Peyer's patch (tissue), 4 donors: Measurements from ENCODE around the gene IL18R1. TPM values are rescaled to one million over a fixed set of nuclear protein-coding genes. Genes with fewer than 3 reads are reported as not detected.
"Not testable (repeated sequence)": the region's sequence is repeated elsewhere in the genome, so short reads cannot be mapped to it uniquely, and the experiment has no call there.

Experiments used
- DNase-seq, 3 donors: peaks; one replicate each; pipeline ENCODE4 v3.0.0-alpha.2; 2017 to 2019
- H3K27ac ChIP-seq, 4 donors: fragments of 200-600 bp; sonication (generic); one replicate each; pipeline ENCODE4 v1.5.1; 2016 to 2019
- H3K27me3 ChIP-seq, 2 donors: fragments of 200-600 bp; sonication (generic); one replicate each; pipeline ENCODE4 v1.5.1; 2019
- H3K36me3 ChIP-seq, 3 donors: fragments of 200-600 bp; sonication (generic); one replicate each; pipeline ENCODE4 v1.5.1; 2016 to 2019
- H3K4me1 ChIP-seq, 4 donors: fragments of 200-600 bp; sonication (generic); one replicate each; pipeline ENCODE4 v1.5.1; 2016 to 2019
- H3K4me3 ChIP-seq, 4 donors: fragments of 200-600 bp; sonication (generic); 1 replicate in 3 of 4; 2 replicates in 1 of 4; pipeline ENCODE4 v1.5.1; 2016 to 2019; ENCODE audit warnings: mild to moderate bottlenecking in 1 of 4
- H3K9me3 ChIP-seq, 4 donors: fragments of 200-600 bp; sonication (generic); one replicate each; pipeline ENCODE4 v1.5.1; 2016 to 2019; ENCODE audit warnings: mild to moderate bottlenecking in 1 of 4
- POLR2A ChIP-seq, 2 donors: fragments of 450-650 bp; IDR thresholded peaks; one replicate each; pipeline ENCODE4 v1.5.1; 2017; ENCODE audit warnings: antibody characterized with exemption in 2 of 2, mild to moderate bottlenecking in 2 of 2, moderate library complexity in 2 of 2
- total RNA-seq, 4 donors: library from RNA; depleted of rRNA; stranded (reverse); fragments of >200 nt; gene quantifications; one replicate each; pipeline ENCODE4 v1.1.0, GENCODE V29; 2016
- TF ChIP-seq, protein P1 (sequence below), 6 experiments: fragments of 450-650 bp in 4 of 6; fragments of 200-600 bp in 2 of 6; sonication (generic) in 1 of 6; IDR thresholded peaks; one replicate each; pipeline ENCODE4 v1.5.1; 2017 to 2019; ENCODE audit warnings: antibody characterized with exemption in 6 of 6, mild to moderate bottlenecking in 3 of 6, moderate library complexity in 1 of 6

IL18R1 gene
- total RNA-seq, 4 donors from 2014 or later = 3.6 to 20.6 (median 12.9) TPM

DNA sequence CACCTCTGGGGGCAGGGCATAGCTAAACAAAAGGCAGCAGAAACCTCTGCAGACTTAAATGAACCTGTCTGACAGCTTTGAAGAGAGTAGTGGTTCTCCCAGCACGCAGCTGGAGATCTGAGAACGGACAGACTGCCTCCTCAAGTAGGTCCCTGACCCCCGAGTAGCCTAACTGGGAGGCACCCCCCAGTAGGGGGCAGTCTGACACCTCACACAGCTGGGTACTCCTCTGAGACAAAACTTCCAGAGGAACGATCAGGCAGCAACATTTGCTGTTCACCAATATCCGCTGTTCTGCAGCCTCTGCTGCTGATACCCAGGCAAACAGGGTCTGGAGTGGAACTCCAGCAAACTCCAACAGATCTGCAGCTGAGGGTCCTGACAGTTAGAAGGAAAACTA, 30.7 kb upstream of the IL18R1 start:
- H3K4me3 ChIP-seq = not testable (repeated sequence)

DNA sequence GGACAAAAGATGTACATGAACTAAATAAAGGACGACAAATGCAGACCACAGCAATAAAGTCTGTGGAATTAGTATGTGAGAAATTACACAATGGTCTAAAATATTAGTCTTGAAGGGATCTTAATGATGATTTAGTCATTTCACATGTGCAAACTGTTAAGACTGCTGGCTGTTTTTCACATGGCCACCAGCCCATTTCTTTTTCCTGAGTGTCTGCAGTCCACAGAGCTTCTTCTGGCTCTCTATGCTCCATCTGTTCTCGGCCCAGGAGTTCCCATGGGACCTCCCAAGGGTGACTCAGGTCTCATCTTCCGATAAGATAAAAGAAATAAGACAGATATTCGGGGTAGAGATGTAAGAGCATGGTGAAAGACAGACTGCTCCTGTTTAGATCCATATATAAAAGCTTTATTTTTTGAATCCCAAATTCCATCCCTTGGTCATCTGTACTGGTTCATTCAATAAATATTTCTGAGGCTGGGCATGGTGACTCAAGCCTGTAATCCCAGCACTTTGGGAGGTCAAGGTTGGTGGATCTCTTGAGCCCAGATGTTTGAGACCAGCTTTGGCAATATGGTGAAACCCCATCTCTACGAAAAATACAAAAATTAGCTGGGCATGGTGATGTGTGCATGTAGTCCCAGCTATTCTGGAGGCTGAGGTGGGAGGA, 24.1 kb upstream of the IL18R1 start:
- Histone ChIP-seq H3K9me3 (no peaks in the 10 kb centered on the region), H3K27ac (no peak overlapping the region), H3K36me3 (no peaks in the 10 kb centered on the region), H3K4me1 (no peaks in the 10 kb centered on the region), H3K27me3 (no peaks in the 10 kb centered on the region), H3K4me3 (no peak overlapping the region)
- DNase-seq = no peak
- TF ChIP-seq, protein P1, sequence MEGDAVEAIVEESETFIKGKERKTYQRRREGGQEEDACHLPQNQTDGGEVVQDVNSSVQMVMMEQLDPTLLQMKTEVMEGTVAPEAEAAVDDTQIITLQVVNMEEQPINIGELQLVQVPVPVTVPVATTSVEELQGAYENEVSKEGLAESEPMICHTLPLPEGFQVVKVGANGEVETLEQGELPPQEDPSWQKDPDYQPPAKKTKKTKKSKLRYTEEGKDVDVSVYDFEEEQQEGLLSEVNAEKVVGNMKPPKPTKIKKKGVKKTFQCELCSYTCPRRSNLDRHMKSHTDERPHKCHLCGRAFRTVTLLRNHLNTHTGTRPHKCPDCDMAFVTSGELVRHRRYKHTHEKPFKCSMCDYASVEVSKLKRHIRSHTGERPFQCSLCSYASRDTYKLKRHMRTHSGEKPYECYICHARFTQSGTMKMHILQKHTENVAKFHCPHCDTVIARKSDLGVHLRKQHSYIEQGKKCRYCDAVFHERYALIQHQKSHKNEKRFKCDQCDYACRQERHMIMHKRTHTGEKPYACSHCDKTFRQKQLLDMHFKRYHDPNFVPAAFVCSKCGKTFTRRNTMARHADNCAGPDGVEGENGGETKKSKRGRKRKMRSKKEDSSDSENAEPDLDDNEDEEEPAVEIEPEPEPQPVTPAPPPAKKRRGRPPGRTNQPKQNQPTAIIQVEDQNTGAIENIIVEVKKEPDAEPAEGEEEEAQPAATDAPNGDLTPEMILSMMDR (IDR thresholded peaks at IDR 0.05) = no peak
- TF ChIP-seq POLR2A (IDR thresholded peaks at IDR 0.05) = no peak

More for the DNA sequence above, 30.7 kb upstream of the IL18R1 start:
- TF ChIP-seq, protein P1 (IDR thresholded peaks at IDR 0.05) = peak in 1 of 6 experiments; percentile 5
- not testable (repeated sequence) for H3K27ac ChIP-seq, H3K9me3 ChIP-seq, H3K36me3 ChIP-seq, H3K4me1 ChIP-seq, H3K27me3 ChIP-seq
- DNase-seq = peak in 1 of 3 donors; percentile 61

DNA sequence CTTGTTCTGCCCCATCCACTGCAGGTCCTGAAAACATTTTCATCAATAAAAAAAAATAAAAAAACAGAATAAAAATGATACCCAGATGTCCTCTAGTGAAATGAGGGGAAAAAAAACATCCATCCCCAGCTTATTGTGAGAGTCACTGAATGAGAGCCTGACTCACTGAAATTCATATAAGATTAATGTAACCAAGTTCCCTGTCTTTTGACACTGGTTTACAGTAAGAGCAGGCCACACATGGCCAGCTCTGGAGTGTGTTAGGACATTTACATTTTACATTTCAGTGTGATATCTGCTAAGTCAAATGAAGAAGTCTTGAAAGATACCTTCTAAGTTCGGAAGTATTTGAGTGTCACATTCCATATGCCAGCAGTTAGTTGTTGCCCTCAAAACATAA, 21.1 kb upstream of the IL18R1 start:
- H3K36me3 ChIP-seq = no peaks in the 10 kb centered on the region
- H3K27ac ChIP-seq = no peak overlapping the region
- H3K9me3 ChIP-seq = no peaks in the 10 kb centered on the region
- H3K27me3 ChIP-seq = no peaks in the 10 kb centered on the region
- TF ChIP-seq, protein P1 (IDR thresholded peaks at IDR 0.05) = no peak
- TF ChIP-seq POLR2A (IDR thresholded peaks at IDR 0.05) = no peak
- no peak for DNase-seq
- H3K4me1 ChIP-seq = no peaks in the 10 kb centered on the region
- H3K4me3 ChIP-seq = no peak overlapping the region

DNA sequence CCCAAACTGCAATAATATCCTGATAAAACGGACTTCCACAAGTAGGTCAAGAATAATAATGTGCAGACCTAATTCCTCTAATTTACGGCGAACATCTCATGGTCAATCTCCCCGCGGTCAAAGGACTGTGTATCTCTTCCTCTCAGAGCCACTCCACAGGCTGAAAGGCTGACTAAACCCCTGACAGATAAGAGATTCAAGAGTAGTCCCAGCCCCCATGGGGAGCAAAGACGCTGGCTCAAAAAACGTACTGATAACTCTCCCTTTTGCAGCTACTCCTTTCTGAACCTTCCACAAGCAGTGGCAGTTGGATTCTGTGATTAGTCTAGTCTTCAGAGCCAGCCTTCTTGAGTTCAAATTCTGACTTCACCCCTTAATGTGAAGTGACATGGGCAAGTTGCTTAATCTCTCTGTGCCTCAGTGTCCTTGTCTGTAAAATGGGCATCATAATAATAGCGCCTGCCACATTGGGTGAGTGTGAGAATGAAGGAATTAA, 19.7 kb upstream of the IL18R1 start:
- no peak for DNase-seq
- TF ChIP-seq, protein P1 (IDR thresholded peaks at IDR 0.05) = no peak
- TF ChIP-seq POLR2A (IDR thresholded peaks at IDR 0.05) = no peak
- no peaks in the 10 kb centered on the region for H3K4me1 ChIP-seq
- H3K9me3 ChIP-seq = no peaks in the 10 kb centered on the region
- no peak overlapping the region for H3K27ac ChIP-seq
- no peaks in the 10 kb centered on the region for H3K27me3 ChIP-seq
- H3K4me3 ChIP-seq = no peak overlapping the region
- no peaks in the 10 kb centered on the region for H3K36me3 ChIP-seq

DNA sequence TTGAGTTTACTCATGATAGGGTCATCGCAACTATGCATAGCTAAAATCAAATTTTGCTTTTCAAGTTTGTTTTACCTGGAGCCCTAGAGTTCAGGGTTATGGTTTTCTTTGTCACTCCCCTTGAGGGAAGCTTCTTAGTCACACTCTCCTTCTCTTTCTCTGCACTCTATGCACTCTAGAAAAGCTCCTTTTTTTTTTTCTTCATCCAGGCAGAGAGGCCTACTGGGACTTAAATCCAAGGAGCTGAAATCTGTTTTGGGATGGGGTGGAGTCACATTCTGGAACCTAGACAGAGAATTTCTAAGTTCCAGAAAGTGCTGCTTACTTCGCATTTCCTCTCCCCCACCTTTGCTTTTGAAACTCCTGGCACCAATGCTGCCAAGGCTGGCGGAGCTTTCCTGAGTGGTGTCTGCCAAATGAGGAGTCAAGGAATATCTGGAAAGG, 19.1 kb upstream of the IL18R1 start:
- Histone ChIP-seq H3K36me3 (no peaks in the 10 kb centered on the region), H3K4me1 (no peaks in the 10 kb centered on the region), H3K9me3 (no peaks in the 10 kb centered on the region), H3K27me3 (no peaks in the 10 kb centered on the region), H3K27ac (peak overlapping the region in 1 of 4 donors; percentile 38), H3K4me3 (no peak overlapping the region)
- DNase-seq = no peak
- TF ChIP-seq POLR2A (IDR thresholded peaks at IDR 0.05) = no peak
- TF ChIP-seq, protein P1 (IDR thresholded peaks at IDR 0.05) = no peak
